BLaER1 treated with 17β-estradiol and CSF1 and Interleukin-3, amounts not matched to agents 10 nM and 100 nM (cell line): ENCODE data around the gene BACH2.
A peak's percentile ranks its signal among the peaks of the same experiment; 100 is the strongest.

Source experiments
- H3K27ac ChIP-seq, 11 experiments: shearing (Covaris generic); formaldehyde crosslinking; 2 replicates each; pipeline ENCODE4 v1.8.1; 2022
- H3K27me3 ChIP-seq, 11 experiments: shearing (Covaris generic); formaldehyde crosslinking; 2 replicates each; pipeline ENCODE4 v1.8.1; 2022
- H3K36me3 ChIP-seq, 11 experiments: shearing (Covaris generic); formaldehyde crosslinking; 2 replicates each; pipeline ENCODE4 v1.8.1; 2022
- H3K4me1 ChIP-seq, 10 experiments: shearing (Covaris generic); formaldehyde crosslinking; 2 replicates each; pipeline ENCODE4 v1.8.1; 2022
- H3K4me2 ChIP-seq, 11 experiments: shearing (Covaris generic); formaldehyde crosslinking; 2 replicates each; pipeline ENCODE4 v1.8.1; 2022
- H3K4me3 ChIP-seq, 10 experiments: shearing (Covaris generic); formaldehyde crosslinking; 2 replicates each; pipeline ENCODE4 v1.8.1; 2022
- H3K9ac ChIP-seq, 11 experiments: shearing (Covaris generic); formaldehyde crosslinking; 2 replicates each; pipeline ENCODE4 v1.8.1; 2022
- H3K9me3 ChIP-seq, 11 experiments: shearing (Covaris generic); formaldehyde crosslinking; replicated peaks in 1 of 11; 2 replicates each; pipeline ENCODE4 v1.8.1; 2022
- H4K20me1 ChIP-seq, 11 experiments: shearing (Covaris generic); formaldehyde crosslinking; 2 replicates each; pipeline ENCODE4 v1.8.1; 2022
- Cebpa-rat ChIP-seq, 11 experiments: shearing (Covaris generic); IDR thresholded peaks; 2 replicates each; pipeline ENCODE4 v1.8.1; 2022

Gene BACH2

GRCh38 chr6:90053614-90054013, 243.0 kb downstream of the BACH2 start:
- H3K36me3 ChIP-seq, result peaks cover 0 to 22% (median 0%) of the 10 kb centered on the region in 11 experiments; a peak in 3 of 22 replicates
- H3K4me3 ChIP-seq, result no peak overlapping the region
- no peak for TF ChIP-seq Cebpa-rat (IDR thresholded peaks at IDR 0.05)
- H3K4me2 ChIP-seq, result no peak overlapping the region
- H3K4me1 ChIP-seq, result peaks cover 0 to 10% (median 0%) of the 10 kb centered on the region in 10 experiments; a peak in 4 of 20 replicates
- H4K20me1 ChIP-seq, result no peaks in the 10 kb centered on the region; a peak in 1 of 22 replicates
- H3K9ac ChIP-seq, result no peak overlapping the region
- H3K27me3 ChIP-seq, result no peaks in the 10 kb centered on the region
- peaks cover 7 to 21% (median 16%) of the 10 kb centered on the region in 11 experiments; a peak in 18 of 22 replicates for H3K9me3 ChIP-seq
- no peak overlapping the region for H3K27ac ChIP-seq

- no peak overlapping the region for H3K4me3 ChIP-seq
- H4K20me1 ChIP-seq, result peaks cover 0 to 3% (median 0%) of the 10 kb centered on the region in 11 experiments; a peak in 2 of 22 replicates
- H3K4me1 ChIP-seq, result peaks cover 0 to 20% (median 0%) of the 10 kb centered on the region in 10 experiments; a peak in 5 of 20 replicates
- no peak overlapping the region for H3K9ac ChIP-seq
- peaks cover 0 to 11% (median 6%) of the 10 kb centered on the region in 11 experiments; a peak in 12 of 22 replicates for H3K9me3 ChIP-seq
- no peak overlapping the region for H3K27ac ChIP-seq
- H3K36me3 ChIP-seq, result peaks cover 0 to 53% (median 0%) of the 10 kb centered on the region in 11 experiments; a peak in 6 of 22 replicates
- no peak overlapping the region for H3K4me2 ChIP-seq
- H3K27me3 ChIP-seq, result no peaks in the 10 kb centered on the region
- TF ChIP-seq Cebpa-rat (IDR thresholded peaks at IDR 0.05), result no peak
Observed at GRCh38 chr6:90049295-90049694, 247.3 kb downstream of the BACH2 start.

GRCh38 chr6:90048206-90048967, 248.3 kb downstream of the BACH2 start:
- no peak for TF ChIP-seq Cebpa-rat (IDR thresholded peaks at IDR 0.05)
- H4K20me1 ChIP-seq, result peaks cover 0 to 7% (median 0%) of the 10 kb centered on the region in 11 experiments; a peak in 2 of 22 replicates

GRCh38 chr6:90045535-90045934, 251.1 kb downstream of the BACH2 start:
- H3K4me1 ChIP-seq, result peaks cover 0 to 21% (median 0%) of the 10 kb centered on the region in 10 experiments; a peak in 5 of 20 replicates
- no peak overlapping the region for H3K9ac ChIP-seq
- peaks cover 0 to 7% (median 0%) of the 10 kb centered on the region in 11 experiments; a peak in 2 of 22 replicates for H4K20me1 ChIP-seq
- H3K27ac ChIP-seq, result no peak overlapping the region
- H3K4me3 ChIP-seq, result no peak overlapping the region
- no peaks in the 10 kb centered on the region for H3K9me3 ChIP-seq
- TF ChIP-seq Cebpa-rat (IDR thresholded peaks at IDR 0.05), result no peak
- no peaks in the 10 kb centered on the region for H3K27me3 ChIP-seq
- peaks cover 0 to 53% (median 0%) of the 10 kb centered on the region in 11 experiments; a peak in 8 of 22 replicates for H3K36me3 ChIP-seq
- no peak overlapping the region for H3K4me2 ChIP-seq

More at GRCh38 chr6:90048206-90048967, 248.3 kb downstream of the BACH2 start:
- H3K4me1 ChIP-seq, result peaks cover 0 to 21% (median 0%) of the 10 kb centered on the region in 10 experiments; a peak in 5 of 20 replicates
- H3K9me3 ChIP-seq, result peaks cover 0 to 2% (median 0%) of the 10 kb centered on the region in 11 experiments; a peak in 3 of 22 replicates
- H3K36me3 ChIP-seq, result peaks cover 0 to 49% (median 0%) of the 10 kb centered on the region in 11 experiments; a peak in 7 of 22 replicates
- H3K4me2 ChIP-seq, result no peak overlapping the region
- H3K27ac ChIP-seq, result no peak overlapping the region
- no peak overlapping the region for H3K9ac ChIP-seq
- no peaks in the 10 kb centered on the region for H3K27me3 ChIP-seq
- no peak overlapping the region for H3K4me3 ChIP-seq

GRCh38 chr6:90044833-90045381, 251.7 kb downstream of the BACH2 start:
- Histone ChIP-seq H3K4me2 (0 out of 22 replicates have a peak overlapping the region, but pooled peaks of 1 of the 11 experiments have one; percentile 3), H3K4me3 (no peak overlapping the region), H3K9ac (no peak overlapping the region), H3K9me3 (no peaks in the 10 kb centered on the region), H3K27me3 (no peaks in the 10 kb centered on the region), H3K36me3 (peaks cover 0 to 53% (median 0%) of the 10 kb centered on the region in 11 experiments; a peak in 8 of 22 replicates), H3K4me1 (peaks cover 0 to 21% (median 0%) of the 10 kb centered on the region in 10 experiments; a peak in 5 of 20 replicates), H3K27ac (no peak overlapping the region), H4K20me1 (peaks cover 0 to 7% (median 0%) of the 10 kb centered on the region in 11 experiments; a peak in 2 of 22 replicates)
- no peak for TF ChIP-seq Cebpa-rat (IDR thresholded peaks at IDR 0.05)

GRCh38 chr6:90044182-90044832, 252.3 kb downstream of the BACH2 start:
- TF ChIP-seq Cebpa-rat (IDR thresholded peaks at IDR 0.05), result no peak
- H3K4me1 ChIP-seq, result peaks cover 0 to 18% (median 0%) of the 10 kb centered on the region in 10 experiments; a peak in 5 of 20 replicates
- no peaks in the 10 kb centered on the region for H3K9me3 ChIP-seq
- H3K4me3 ChIP-seq, result no peak overlapping the region
- peaks cover 0 to 51% (median 0%) of the 10 kb centered on the region in 11 experiments; a peak in 9 of 22 replicates for H3K36me3 ChIP-seq
- H3K9ac ChIP-seq, result no peak overlapping the region
- 0 out of 22 replicates have a peak overlapping the region, but pooled peaks of 1 of the 11 experiments have one; percentile 3 for H3K4me2 ChIP-seq
- H3K27me3 ChIP-seq, result no peaks in the 10 kb centered on the region
- peaks cover 0 to 7% (median 0%) of the 10 kb centered on the region in 11 experiments; a peak in 2 of 22 replicates for H4K20me1 ChIP-seq
- H3K27ac ChIP-seq, result no peak overlapping the region

GRCh38 chr6:90040931-90041330, 255.7 kb downstream of the BACH2 start:
- no peaks in the 10 kb centered on the region for H3K9me3 ChIP-seq
- peaks cover 0 to 7% (median 0%) of the 10 kb centered on the region in 11 experiments; a peak in 1 of 22 replicates for H4K20me1 ChIP-seq
- no peak for TF ChIP-seq Cebpa-rat (IDR thresholded peaks at IDR 0.05)
- no peak overlapping the region for H3K4me2 ChIP-seq
- peaks cover 0 to 42% (median 0%) of the 10 kb centered on the region in 11 experiments; a peak in 9 of 22 replicates for H3K36me3 ChIP-seq
- H3K4me3 ChIP-seq, result no peak overlapping the region
- H3K9ac ChIP-seq, result no peak overlapping the region
- no peak overlapping the region for H3K27ac ChIP-seq
- H3K27me3 ChIP-seq, result no peaks in the 10 kb centered on the region
- peaks cover 0 to 20% (median 0%) of the 10 kb centered on the region in 10 experiments; a peak in 4 of 20 replicates for H3K4me1 ChIP-seq

GRCh38 chr6:90039911-90040310, 256.7 kb downstream of the BACH2 start:
- Histone ChIP-seq H3K4me1 (peaks cover 0 to 17% (median 0%) of the 10 kb centered on the region in 10 experiments; a peak in 4 of 20 replicates), H3K27ac (no peak overlapping the region), H3K9ac (no peak overlapping the region), H3K9me3 (no peaks in the 10 kb centered on the region), H3K4me2 (no peak overlapping the region), H4K20me1 (peaks cover 0 to 7% (median 0%) of the 10 kb centered on the region in 11 experiments; a peak in 1 of 22 replicates), H3K27me3 (no peaks in the 10 kb centered on the region), H3K4me3 (no peak overlapping the region), H3K36me3 (peaks cover 0 to 34% (median 0%) of the 10 kb centered on the region in 11 experiments; a peak in 9 of 22 replicates)
- TF ChIP-seq Cebpa-rat (IDR thresholded peaks at IDR 0.05), result no peak
